ENCODE measurements around the gene TUBB2B.

The TUBB2B gene

GRCh38 chr6:3266170-3266569 lies 38.7 kb upstream of the TUBB2B start:
- Histone ChIP-seq H3K27ac (ENCODE audit: low read depth, low read length) (no peak overlapping the region), H3K4me1 (ENCODE audit: control insufficient read depth, insufficient read depth, low read length) (no peaks in the 10 kb centered on the region), H3K27me3 (ENCODE audit: control insufficient read depth, insufficient read depth, low read length) (no peaks in the 10 kb centered on the region), H3K9me3 (ENCODE audit: control insufficient read depth, insufficient read depth, low read length) (no peaks in the 10 kb centered on the region), H3K36me3 (ENCODE audit: control insufficient read depth, insufficient read depth, low read length) (peaks cover 86% of the 10 kb centered on the region), H3K4me3 (ENCODE audit: low read depth, low read length) (no peak overlapping the region), H3K9ac (ENCODE audit: low read depth, low read length) (no peak overlapping the region)

GRCh38 chr6:3265671-3266070 lies 38.2 kb upstream of the TUBB2B start:
- H3K9me3 ChIP-seq (ENCODE audit: control insufficient read depth, insufficient read depth, low read length) = no peaks in the 10 kb centered on the region
- H3K9ac ChIP-seq (ENCODE audit: low read depth, low read length) = no peak overlapping the region
- H3K4me1 ChIP-seq (ENCODE audit: control insufficient read depth, insufficient read depth, low read length) = peaks cover 3% of the 10 kb centered on the region
- no peak overlapping the region for H3K4me3 ChIP-seq (ENCODE audit: low read depth, low read length)
- no peaks in the 10 kb centered on the region for H3K27me3 ChIP-seq (ENCODE audit: control insufficient read depth, insufficient read depth, low read length)
- no peak overlapping the region for H3K27ac ChIP-seq (ENCODE audit: low read depth, low read length)
- peaks cover 81% of the 10 kb centered on the region for H3K36me3 ChIP-seq (ENCODE audit: control insufficient read depth, insufficient read depth, low read length)

- Histone ChIP-seq H3K9ac (ENCODE audit: low read depth, low read length) (no peak overlapping the region), H3K4me1 (ENCODE audit: control insufficient read depth, insufficient read depth, low read length) (peaks cover 7% of the 10 kb centered on the region), H3K27ac (ENCODE audit: low read depth, low read length) (no peak overlapping the region), H3K36me3 (ENCODE audit: control insufficient read depth, insufficient read depth, low read length) (peaks cover 68% of the 10 kb centered on the region), H3K4me3 (ENCODE audit: low read depth, low read length) (no peak overlapping the region), H3K27me3 (ENCODE audit: control insufficient read depth, insufficient read depth, low read length) (no peaks in the 10 kb centered on the region), H3K9me3 (ENCODE audit: control insufficient read depth, insufficient read depth, low read length) (no peaks in the 10 kb centered on the region)
Observed at GRCh38 chr6:3264356-3264755, 36.9 kb upstream of the TUBB2B start.

- H3K4me3 ChIP-seq (ENCODE audit: low read depth, low read length) = no peak overlapping the region
- H3K9me3 ChIP-seq (ENCODE audit: control insufficient read depth, insufficient read depth, low read length) = no peaks in the 10 kb centered on the region
- H3K4me1 ChIP-seq (ENCODE audit: control insufficient read depth, insufficient read depth, low read length) = peaks cover 7% of the 10 kb centered on the region
- peaks cover 58% of the 10 kb centered on the region for H3K36me3 ChIP-seq (ENCODE audit: control insufficient read depth, insufficient read depth, low read length)
- no peak overlapping the region for H3K27ac ChIP-seq (ENCODE audit: low read depth, low read length)
- H3K9ac ChIP-seq (ENCODE audit: low read depth, low read length) = no peak overlapping the region
- no peaks in the 10 kb centered on the region for H3K27me3 ChIP-seq (ENCODE audit: control insufficient read depth, insufficient read depth, low read length)
Observed at GRCh38 chr6:3263096-3263495, 35.6 kb upstream of the TUBB2B start.

GRCh38 chr6:3261921-3262320 lies 34.5 kb upstream of the TUBB2B start:
- peaks cover 7% of the 10 kb centered on the region for H3K4me1 ChIP-seq (ENCODE audit: control insufficient read depth, insufficient read depth, low read length)
- no peaks in the 10 kb centered on the region for H3K27me3 ChIP-seq (ENCODE audit: control insufficient read depth, insufficient read depth, low read length)
- no peak overlapping the region for H3K9ac ChIP-seq (ENCODE audit: low read depth, low read length)
- no peaks in the 10 kb centered on the region for H3K9me3 ChIP-seq (ENCODE audit: control insufficient read depth, insufficient read depth, low read length)
- H3K27ac ChIP-seq (ENCODE audit: low read depth, low read length) = no peak overlapping the region
- peaks cover 48% of the 10 kb centered on the region for H3K36me3 ChIP-seq (ENCODE audit: control insufficient read depth, insufficient read depth, low read length)
- H3K4me3 ChIP-seq (ENCODE audit: low read depth, low read length) = no peak overlapping the region

- Histone ChIP-seq H3K27ac (ENCODE audit: low read depth, low read length) (no peak overlapping the region), H3K27me3 (ENCODE audit: control insufficient read depth, insufficient read depth, low read length) (no peaks in the 10 kb centered on the region), H3K9me3 (ENCODE audit: control insufficient read depth, insufficient read depth, low read length) (no peaks in the 10 kb centered on the region), H3K36me3 (ENCODE audit: control insufficient read depth, insufficient read depth, low read length) (peaks cover 47% of the 10 kb centered on the region), H3K4me3 (ENCODE audit: low read depth, low read length) (no peak overlapping the region), H3K4me1 (ENCODE audit: control insufficient read depth, insufficient read depth, low read length) (peaks cover 7% of the 10 kb centered on the region), H3K9ac (ENCODE audit: low read depth, low read length) (no peak overlapping the region)
Observed at GRCh38 chr6:3261518-3261820, 34.0 kb upstream of the TUBB2B start.

- Histone ChIP-seq H3K9me3 (ENCODE audit: control insufficient read depth, insufficient read depth, low read length) (no peaks in the 10 kb centered on the region), H3K4me1 (ENCODE audit: control insufficient read depth, insufficient read depth, low read length) (peaks cover 7% of the 10 kb centered on the region), H3K36me3 (ENCODE audit: control insufficient read depth, insufficient read depth, low read length) (peaks cover 42% of the 10 kb centered on the region), H3K27ac (ENCODE audit: low read depth, low read length) (no peak overlapping the region), H3K9ac (ENCODE audit: low read depth, low read length) (no peak overlapping the region), H3K27me3 (ENCODE audit: control insufficient read depth, insufficient read depth, low read length) (no peaks in the 10 kb centered on the region), H3K4me3 (ENCODE audit: low read depth, low read length) (0 out of 2 replicates have a peak overlapping the region, but pooled peaks have one; percentile 31)
Observed at GRCh38 chr6:3260772-3261517, 33.5 kb upstream of the TUBB2B start.

- Histone ChIP-seq H3K4me3 (ENCODE audit: low read depth, low read length) (peak overlapping the region; percentile 31; the same call in 1 of the 2 replicates), H3K27ac (ENCODE audit: low read depth, low read length) (no peak overlapping the region), H3K9me3 (ENCODE audit: control insufficient read depth, insufficient read depth, low read length) (no peaks in the 10 kb centered on the region), H3K4me1 (ENCODE audit: control insufficient read depth, insufficient read depth, low read length) (peaks cover 7% of the 10 kb centered on the region), H3K27me3 (ENCODE audit: control insufficient read depth, insufficient read depth, low read length) (no peaks in the 10 kb centered on the region), H3K36me3 (ENCODE audit: control insufficient read depth, insufficient read depth, low read length) (peaks cover 36% of the 10 kb centered on the region), H3K9ac (ENCODE audit: low read depth, low read length) (no peak overlapping the region)
Observed at GRCh38 chr6:3260296-3260695, 32.8 kb upstream of the TUBB2B start.

- peak overlapping the region; percentile 67 for H3K27ac ChIP-seq (ENCODE audit: low read depth, low read length)
- H3K36me3 ChIP-seq (ENCODE audit: control insufficient read depth, insufficient read depth, low read length) = peaks cover 28% of the 10 kb centered on the region
- peaks cover 7% of the 10 kb centered on the region for H3K4me1 ChIP-seq (ENCODE audit: control insufficient read depth, insufficient read depth, low read length)
- H3K27me3 ChIP-seq (ENCODE audit: control insufficient read depth, insufficient read depth, low read length) = no peaks in the 10 kb centered on the region
- H3K4me3 ChIP-seq (ENCODE audit: low read depth, low read length) = peak overlapping the region; percentile 99
- H3K9ac ChIP-seq (ENCODE audit: low read depth, low read length) = peak overlapping the region; percentile 80
- no peaks in the 10 kb centered on the region for H3K9me3 ChIP-seq (ENCODE audit: control insufficient read depth, insufficient read depth, low read length)
Observed at GRCh38 chr6:3259491-3259958, 32.1 kb upstream of the TUBB2B start.

GRCh38 chr6:3258720-3259490 lies 31.5 kb upstream of the TUBB2B start, which contains the start of gene PSMG4:
PSMG4 (plus strand) TSS chr6:3258947; CDS start chr6:3259023, 76 bp downstream.
- peaks cover 7% of the 10 kb centered on the region for H3K4me1 ChIP-seq (ENCODE audit: control insufficient read depth, insufficient read depth, low read length)
- H3K36me3 ChIP-seq (ENCODE audit: control insufficient read depth, insufficient read depth, low read length) = peaks cover 22% of the 10 kb centered on the region
- H3K9me3 ChIP-seq (ENCODE audit: control insufficient read depth, insufficient read depth, low read length) = no peaks in the 10 kb centered on the region
- H3K27ac ChIP-seq (ENCODE audit: low read depth, low read length) = peak within 1 kb of the TSS; percentile 67
- no peaks in the 10 kb centered on the region for H3K27me3 ChIP-seq (ENCODE audit: control insufficient read depth, insufficient read depth, low read length)
- H3K4me3 ChIP-seq (ENCODE audit: low read depth, low read length) = peak within 1 kb of the TSS; percentile 99
- peak within 1 kb of the TSS; percentile 80 for H3K9ac ChIP-seq (ENCODE audit: low read depth, low read length)

- H3K36me3 ChIP-seq (ENCODE audit: control insufficient read depth, insufficient read depth, low read length) = peaks cover 15% of the 10 kb centered on the region; the same call in 1 of the 2 replicates
- no peak overlapping the region for H3K27ac ChIP-seq (ENCODE audit: low read depth, low read length)
- H3K4me3 ChIP-seq (ENCODE audit: low read depth, low read length) = peak overlapping the region; percentile 99
- peaks cover 7% of the 10 kb centered on the region for H3K4me1 ChIP-seq (ENCODE audit: control insufficient read depth, insufficient read depth, low read length)
- H3K9ac ChIP-seq (ENCODE audit: low read depth, low read length) = no peak overlapping the region
- H3K27me3 ChIP-seq (ENCODE audit: control insufficient read depth, insufficient read depth, low read length) = no peaks in the 10 kb centered on the region
- no peaks in the 10 kb centered on the region for H3K9me3 ChIP-seq (ENCODE audit: control insufficient read depth, insufficient read depth, low read length)
Observed at GRCh38 chr6:3258201-3258600, 30.7 kb upstream of the TUBB2B start.

Data from HUES48 (cell line).